ENCODE measurements around the gene SPNS3. TPM values are rescaled to one million over a fixed set of nuclear protein-coding genes. Genes with fewer than 3 reads are reported as not detected.
A peak's percentile ranks its signal among the peaks of the same experiment; 100 is the strongest.

Gene SPNS3
- total and polyA plus RNA-seq, 10 donors = 1.1 to 7.2 (median 3.9) TPM

- Histone ChIP-seq H3K27me3 (replicated peaks in 1 of 7) (no peaks in the 10 kb centered on the region), H3K27ac (peak overlapping the region in 7 of 8 donors; percentile 23 to 84 (median 67)), H3K4me3 (peak overlapping the region; percentile 12 to 69 (median 30)), H3K36me3 (no peaks in the 10 kb centered on the region), H3K4me1 (peaks cover 18 to 84% (median 41%) of the 10 kb centered on the region in 6 donors), H3K9me3 (no peaks in the 10 kb centered on the region)
- DNase-seq = peak; percentile 91
- TF ChIP-seq POLR2A (IDR thresholded peaks at IDR 0.05) (no peak), CTCF (IDR thresholded peaks at IDR 0.05 in 8 of 11, conservative IDR thresholded peaks at IDR 0.05 in 3 of 11) (no peak), POLR2AphosphoS5 (IDR thresholded peaks at IDR 0.05) (peak; percentile 73 to 80 (median 78))
- intact Hi-C loops (cut with DNase I; ENCODE audit: low total_unique reads) = no loop called here
- WGBS, 5 donors = 39 to 54% (median 43%) methylated on average over 12 to 31 of the region's 31 CpGs
Measured at GRCh38 chr17:4485676-4486646, 52.2 kb downstream of the SPNS3 start.

- Histone ChIP-seq H3K27ac (no peak overlapping the region), H3K27me3 (replicated peaks in 1 of 7) (no peaks in the 10 kb centered on the region), H3K4me3 (no peak overlapping the region), H3K36me3 (no peaks in the 10 kb centered on the region), H3K4me1 (peaks cover 11 to 78% (median 31%) of the 10 kb centered on the region in 6 donors), H3K9me3 (no peaks in the 10 kb centered on the region)
- intact Hi-C loops (cut with DNase I; ENCODE audit: low total_unique reads) = no loop called here
- TF ChIP-seq POLR2AphosphoS5 (IDR thresholded peaks at IDR 0.05) (no peak), POLR2A (IDR thresholded peaks at IDR 0.05) (no peak), CTCF (IDR thresholded peaks at IDR 0.05 in 8 of 11, conservative IDR thresholded peaks at IDR 0.05 in 3 of 11) (no peak)
- 79 to 95% (median 88%) methylated on average over 7 to 8 of the region's 8 CpGs for WGBS, 5 donors
- no peak for DNase-seq
Measured at GRCh38 chr17:4487296-4487695, 53.6 kb downstream of the SPNS3 start.

GRCh38 chr17:4487820-4488716 is 54.3 kb downstream of the SPNS3 start:
- intact Hi-C loops (cut with DNase I; ENCODE audit: low total_unique reads) = no loop called here
- Histone ChIP-seq H3K4me1 (peaks cover 11 to 79% (median 38%) of the 10 kb centered on the region in 6 donors), H3K27ac (peak overlapping the region in 3 of 8 donors; percentile 13 to 33 (median 25)), H3K9me3 (no peaks in the 10 kb centered on the region), H3K27me3 (replicated peaks in 1 of 7) (no peaks in the 10 kb centered on the region), H3K36me3 (no peaks in the 10 kb centered on the region), H3K4me3 (no peak overlapping the region)
- TF ChIP-seq POLR2AphosphoS5 (IDR thresholded peaks at IDR 0.05) = no peak
- no peak for TF ChIP-seq POLR2A (IDR thresholded peaks at IDR 0.05)
- TF ChIP-seq CTCF (IDR thresholded peaks at IDR 0.05 in 8 of 11, conservative IDR thresholded peaks at IDR 0.05 in 3 of 11) = no peak
- 60 to 78% (median 67%) methylated on average over 12 to 24 of the region's 24 CpGs for WGBS, 5 donors
- DNase-seq = no peak

Data from spleen (tissue), 11 donors.